Ovary (tissue), 9 donors: ENCODE data around the gene CMTM2. TPM values are rescaled to one million over a fixed set of nuclear protein-coding genes. Genes with fewer than 3 reads are reported as not detected.

Experiments used
- DNase-seq, 5 donors: peaks; one replicate each; pipeline ENCODE4 v3.0.0-alpha.2; 2019 to 2020
- H3K27ac ChIP-seq, 2 donors: fragments of 200-600 bp; one replicate each; pipeline versions ENCODE4 v1.5.1 to v1.8.0; 2019 to 2022
- H3K27me3 ChIP-seq: fragments of 200-600 bp; one replicate; pipeline ENCODE4 v1.8.0; 2022
- H3K36me3 ChIP-seq: fragments of 200-600 bp; sonication (generic); one replicate; pipeline ENCODE4 v1.5.1; 2019
- H3K4me1 ChIP-seq: one replicate; pipeline ENCODE4 v1.8.1; 2013; ENCODE audit warnings: mild to moderate bottlenecking, moderate library complexity; ENCODE audit not compliant: insufficient read depth
- H3K4me3 ChIP-seq: fragments of 200-600 bp; sonication (generic); one replicate; pipeline ENCODE4 v1.5.1; 2017
- H3K9me3 ChIP-seq, 2 donors: fragments of 200-600 bp in 1 of 2; sonication (generic) in 1 of 2; one replicate each; pipeline versions ENCODE4 v1.5.1 to v1.8.1; 2013 to 2019; ENCODE audit warnings: mild to moderate bottlenecking in 1 of 2, moderate library complexity in 1 of 2
- EP300 ChIP-seq: sonication (generic); formaldehyde crosslinking; IDR thresholded peaks from one replicate; pipeline ENCODE4 v1.6.1; 2017; ENCODE audit warnings: antibody characterized with exemption
- POLR2A ChIP-seq: fragments of 450-650 bp; IDR thresholded peaks from one replicate; pipeline ENCODE4 v1.6.1; 2017; ENCODE audit warnings: antibody characterized with exemption, mild to moderate bottlenecking, moderate library complexity
- WGBS, 3 donors: extraction: QIAGEN DNeasy Blood & Tissue Kit in 1 of 3; methylation state at CpG; one replicate each; pipeline versions ENCODE4 v1.1.5 to v1.1.7; 2013 to 2017; 5-methylcytosine and 5-hydroxymethylcytosine counted together
- intact Hi-C, 4 donors: fragments of 100-400 bp; cut with DNase I; formaldehyde crosslinking; loops; one replicate each; pipeline versions ENCODE4 v1.11.0 to v1.15.1; 2022 to 2023
- polyA plus RNA-seq, 2 donors: library from polyadenylated mRNA; stranded (reverse); fragments of 200-250 nt in 1 of 2; fragments of 350-450 nt in 1 of 2; fragmentation: Illumina TruSeq in 1 of 2; extraction: RNeasy Lipid Tissue Mini Kit (QIAGEN cat#74804) in 1 of 2; gene quantifications; one replicate each; pipeline ENCODE4 v1.2.3, GENCODE V29; 2013 to 2014
- total RNA-seq, 7 donors: library from RNA; depleted of rRNA in 2 of 7; stranded (reverse); fragments of >200 nt in 2 of 7; fragmentation: NEBNext Ultra II Directional in 3 of 7; extraction: Animal tissue kit (Norgen Biotek cat#: 25700) in 3 of 7; gene quantifications; one replicate each; pipeline versions ENCODE4 v1.1.0 to v1.2.4, GENCODE V29; 2016 to 2023
- TF ChIP-seq, protein P1 (sequence below), 3 donors: fragments of 450-650 bp in 2 of 3; fragments of 200-600 bp in 1 of 3; IDR thresholded peaks; one replicate each; pipeline versions ENCODE4 v1.5.1 to v1.8.0; 2016 to 2022; ENCODE audit warnings: antibody characterized with exemption in 3 of 3, mild to moderate bottlenecking in 1 of 3
- donor health status: DM: no; HTN: no; CAD: no; lungs with moderate emphysema.
- donor health status: DM: no; HTN: no; CAD: no.
- donor health status: Bipolar disorder and iron deficiency.
- donor health status: DM: yes; HTN: yes; CAD: no.
- donor health status: DM: no; HTN: no; CAD: no.
- donor health status: DM: yes; HTN: yes; CAD: no.

Gene CMTM2
- total and polyA plus RNA-seq, 9 donors: 0.21 to 1.8 (median 0.38) TPM; not detected in 6

GRCh38 chr16:66537236-66537635 lies 42.0 kb upstream of the CMTM2 start:
- H3K27me3 ChIP-seq: no peaks in the 10 kb centered on the region
- H3K36me3 ChIP-seq: no peaks in the 10 kb centered on the region
- H3K4me1 ChIP-seq: no peaks in the 10 kb centered on the region
- H3K27ac ChIP-seq: no peak overlapping the region
- intact Hi-C loops: no loop called here
- 91 to 97% (median 96%) methylated on average over 2 of the region's 2 CpGs for WGBS, 3 donors
- no peak for DNase-seq
- TF ChIP-seq, protein P1, sequence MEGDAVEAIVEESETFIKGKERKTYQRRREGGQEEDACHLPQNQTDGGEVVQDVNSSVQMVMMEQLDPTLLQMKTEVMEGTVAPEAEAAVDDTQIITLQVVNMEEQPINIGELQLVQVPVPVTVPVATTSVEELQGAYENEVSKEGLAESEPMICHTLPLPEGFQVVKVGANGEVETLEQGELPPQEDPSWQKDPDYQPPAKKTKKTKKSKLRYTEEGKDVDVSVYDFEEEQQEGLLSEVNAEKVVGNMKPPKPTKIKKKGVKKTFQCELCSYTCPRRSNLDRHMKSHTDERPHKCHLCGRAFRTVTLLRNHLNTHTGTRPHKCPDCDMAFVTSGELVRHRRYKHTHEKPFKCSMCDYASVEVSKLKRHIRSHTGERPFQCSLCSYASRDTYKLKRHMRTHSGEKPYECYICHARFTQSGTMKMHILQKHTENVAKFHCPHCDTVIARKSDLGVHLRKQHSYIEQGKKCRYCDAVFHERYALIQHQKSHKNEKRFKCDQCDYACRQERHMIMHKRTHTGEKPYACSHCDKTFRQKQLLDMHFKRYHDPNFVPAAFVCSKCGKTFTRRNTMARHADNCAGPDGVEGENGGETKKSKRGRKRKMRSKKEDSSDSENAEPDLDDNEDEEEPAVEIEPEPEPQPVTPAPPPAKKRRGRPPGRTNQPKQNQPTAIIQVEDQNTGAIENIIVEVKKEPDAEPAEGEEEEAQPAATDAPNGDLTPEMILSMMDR (IDR thresholded peaks at IDR 0.05): no peak
- TF ChIP-seq POLR2A (no peak), EP300 (no peak)
- no peaks in the 10 kb centered on the region for H3K9me3 ChIP-seq
- H3K4me3 ChIP-seq: no peak overlapping the region

- no peak overlapping the region for H3K27ac ChIP-seq
- 85 to 97% (median 89%) methylated on average over 5 of the region's 5 CpGs for WGBS, 3 donors
- no peaks in the 10 kb centered on the region for H3K36me3 ChIP-seq
These were observed 40.4 kb upstream of the CMTM2 start for GRCh38 chr16:66538910-66539309.

DNA sequence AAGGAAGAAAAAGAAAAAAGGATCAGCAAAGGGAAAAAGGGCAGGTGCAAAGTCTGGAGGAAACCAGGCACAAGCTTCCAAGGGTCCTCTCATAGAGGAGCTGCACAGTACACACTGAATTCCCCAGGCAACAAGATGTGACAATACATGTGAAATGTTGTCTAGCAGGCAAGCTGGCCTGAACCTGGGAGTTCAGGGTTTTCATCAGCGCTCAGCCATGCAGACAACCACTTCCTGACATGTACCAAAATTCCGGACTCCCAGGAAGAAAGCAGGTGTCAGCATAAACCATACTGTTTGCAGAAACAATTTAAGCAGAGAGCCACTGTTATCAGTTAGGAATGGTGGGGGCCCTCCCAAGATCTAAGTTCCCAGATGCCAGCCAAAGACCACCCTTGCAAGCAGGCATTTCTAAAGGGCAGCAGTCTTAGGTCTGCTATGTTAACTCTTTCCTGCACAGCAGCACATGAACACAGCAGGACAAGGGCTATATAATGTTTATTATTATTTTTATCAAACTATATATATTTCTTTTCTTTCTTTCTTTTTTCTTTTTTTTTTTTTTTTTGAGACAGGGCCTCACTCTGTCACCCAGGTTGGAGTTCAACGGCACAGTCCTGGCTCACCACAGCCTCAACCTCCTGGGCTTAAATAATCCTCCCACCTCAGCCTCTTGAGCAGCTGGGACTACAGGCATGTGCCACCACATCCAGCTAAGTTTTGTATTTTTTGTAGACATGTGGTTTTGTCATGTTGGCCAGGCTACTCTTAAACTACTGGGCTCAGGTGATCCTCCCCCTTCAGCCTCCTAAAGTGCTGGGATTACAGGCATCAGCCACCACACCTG lies 39.4 kb upstream of the CMTM2 start:
- no peak for DNase-seq
- Histone ChIP-seq H3K36me3 (no peaks in the 10 kb centered on the region), H3K27ac (no peak overlapping the region), H3K27me3 (no peaks in the 10 kb centered on the region), H3K4me3 (no peak overlapping the region), H3K4me1 (no peaks in the 10 kb centered on the region), H3K9me3 (no peaks in the 10 kb centered on the region)
- 72 to 81% (median 77%) methylated on average over 3 of the region's 3 CpGs for WGBS, 3 donors
- TF ChIP-seq, protein P1 (IDR thresholded peaks at IDR 0.05): no peak
- TF ChIP-seq POLR2A (no peak), EP300 (no peak)
- intact Hi-C loops: no loop called here

More at GRCh38 chr16:66538910-66539309, 40.4 kb upstream of the CMTM2 start:
- H3K4me1 ChIP-seq: no peaks in the 10 kb centered on the region
- no peak overlapping the region for H3K4me3 ChIP-seq
- no peaks in the 10 kb centered on the region for H3K9me3 ChIP-seq
- no peak for DNase-seq
- TF ChIP-seq POLR2A (no peak), EP300 (no peak)
- TF ChIP-seq, protein P1 (IDR thresholded peaks at IDR 0.05): no peak
- H3K27me3 ChIP-seq: no peaks in the 10 kb centered on the region
- intact Hi-C loops: no loop called here

GRCh38 chr16:66541388-66542355 lies 37.6 kb upstream of the CMTM2 start:
- WGBS, 3 donors: 76 to 79% (median 77%) methylated on average over 18 of the region's 18 CpGs
- Histone ChIP-seq H3K9me3 (no peaks in the 10 kb centered on the region), H3K27me3 (no peaks in the 10 kb centered on the region), H3K4me3 (no peak overlapping the region), H3K27ac (no peak overlapping the region), H3K36me3 (no peaks in the 10 kb centered on the region), H3K4me1 (no peaks in the 10 kb centered on the region)
- TF ChIP-seq, protein P1 (IDR thresholded peaks at IDR 0.05): no peak
- TF ChIP-seq EP300: no peak
- no peak for TF ChIP-seq POLR2A
- intact Hi-C loops: no loop called here
- no peak for DNase-seq
